ENCODE results near the gene ST6GALNAC2.

Gene ST6GALNAC2

GRCh38 chr17:76557368-76558197 lies 28.1 kb downstream of the ST6GALNAC2 start:
- H3K4me3 ChIP-seq (ENCODE audit: low read depth, low read length), result peak overlapping the region; percentile 84
- no peaks in the 10 kb centered on the region for H3K9me3 ChIP-seq (ENCODE audit: insufficient read depth, low read depth, low read length)
- peak overlapping the region; percentile 86 for H2BK5ac ChIP-seq (ENCODE audit: low read depth, low read length, poor library complexity)
- peaks cover 13% of the 10 kb centered on the region for H3K79me2 ChIP-seq (ENCODE audit: control insufficient read depth, insufficient read depth, low read length, poor library complexity)
- no CpG with 5 or more reads among the region's 55 CpGs for WGBS (ENCODE audit: extremely low coverage, insufficient coverage, insufficient read length)
- H2BK12ac ChIP-seq (ENCODE audit: low read length), result peak overlapping the region; percentile 51
- peak overlapping the region; percentile 91 for H4K91ac ChIP-seq (ENCODE audit: low read depth, low read length)
- H3K18ac ChIP-seq (ENCODE audit: low read length), result peak overlapping the region; percentile 88
- H3K27me3 ChIP-seq (ENCODE audit: insufficient read depth, low read length), result no peaks in the 10 kb centered on the region
- H3K4ac ChIP-seq (ENCODE audit: low read depth, low read length), result peak overlapping the region; percentile 99
- H3K4me1 ChIP-seq (ENCODE audit: control insufficient read depth in 1 of 2, insufficient read depth in 2 of 2, low read length in 2 of 2), result peaks cover 6 to 7% of the 10 kb centered on the region in 2 experiments
- peaks cover 8 to 16% of the 10 kb centered on the region in 2 experiments for H3K36me3 ChIP-seq (ENCODE audit: control insufficient read depth in 1 of 2, insufficient read depth in 2 of 2, low read length in 2 of 2)
- H3K27ac ChIP-seq (ENCODE audit: low read depth, low read length), result peak overlapping the region; percentile 78
- H2AK5ac ChIP-seq (ENCODE audit: low read length), result peak overlapping the region; percentile 98
- H3K9ac ChIP-seq (ENCODE audit: low read length), result peak overlapping the region; percentile 95
- DNase-seq, result peak; percentile 90 to 99
- H4K8ac ChIP-seq (ENCODE audit: low read depth, low read length), result peak overlapping the region; percentile 95
- peaks cover 27% of the 10 kb centered on the region for H3K79me1 ChIP-seq (ENCODE audit: low read length)
- H3K14ac ChIP-seq (ENCODE audit: low read length), result peak overlapping the region; percentile 97
- peak overlapping the region; percentile 95 for H2AFZ ChIP-seq (ENCODE audit: insufficient read depth, low read length, poor library complexity)
- peak overlapping the region; percentile 96 for H2BK120ac ChIP-seq (ENCODE audit: insufficient read depth, low read length, poor library complexity)
- H3K4me2 ChIP-seq (ENCODE audit: low read length), result peak overlapping the region; percentile 96
- H3K23ac ChIP-seq (ENCODE audit: low read length), result no peak overlapping the region
- peak overlapping the region; percentile 87 for H4K12ac ChIP-seq (ENCODE audit: low read depth, low read length)

DNA sequence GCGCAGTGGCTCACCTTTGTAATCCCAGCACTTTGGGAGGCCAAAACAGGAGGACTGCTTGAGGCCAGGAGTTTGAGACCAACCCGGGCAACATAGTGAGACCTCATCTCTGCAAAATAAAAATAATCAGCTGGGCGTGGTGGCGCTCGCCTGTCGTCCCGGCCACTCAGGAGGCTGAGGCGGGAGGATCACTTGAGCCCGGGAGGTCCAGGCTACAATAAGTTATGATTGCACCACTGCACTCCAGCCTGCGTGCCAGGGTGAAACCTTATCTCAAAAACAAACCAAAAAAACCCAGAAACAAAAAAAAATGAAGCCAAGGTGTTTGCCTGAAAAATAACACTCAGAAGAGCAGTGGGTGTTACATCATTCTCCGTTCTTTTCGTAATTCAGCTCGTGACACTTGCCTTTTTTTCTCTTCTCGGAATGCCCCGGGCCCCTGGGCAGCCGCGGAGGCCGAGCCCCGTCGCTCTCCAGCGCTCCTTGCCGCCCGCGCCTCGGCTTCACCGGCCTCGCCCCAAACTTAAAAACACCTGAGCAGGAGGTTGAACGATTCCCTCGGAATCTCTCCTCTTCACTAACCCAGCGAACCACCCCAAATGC lies 28.8 kb downstream of the ST6GALNAC2 start:
- Histone ChIP-seq H2BK12ac (ENCODE audit: low read length) (peak overlapping the region; percentile 24), H2BK5ac (ENCODE audit: low read depth, low read length, poor library complexity) (peak overlapping the region; percentile 85), H4K8ac (ENCODE audit: low read depth, low read length) (peak overlapping the region; percentile 93), H4K91ac (ENCODE audit: low read depth, low read length) (peak overlapping the region; percentile 89), H2AK5ac (ENCODE audit: low read length) (no peak overlapping the region), H3K36me3 (ENCODE audit: control insufficient read depth in 1 of 2, insufficient read depth in 2 of 2, low read length in 2 of 2) (peaks cover 4 to 12% of the 10 kb centered on the region in 2 experiments), H2BK120ac (ENCODE audit: insufficient read depth, low read length, poor library complexity) (peak overlapping the region; percentile 92), H3K4me2 (ENCODE audit: low read length) (peak overlapping the region; percentile 96), H3K9me3 (ENCODE audit: insufficient read depth, low read depth, low read length) (no peaks in the 10 kb centered on the region), H3K4me1 (ENCODE audit: control insufficient read depth in 1 of 2, insufficient read depth in 2 of 2, low read length in 2 of 2) (peaks cover 6 to 7% of the 10 kb centered on the region in 2 experiments), H2AFZ (ENCODE audit: insufficient read depth, low read length, poor library complexity) (peak overlapping the region; percentile 95), H3K27me3 (ENCODE audit: insufficient read depth, low read length) (no peaks in the 10 kb centered on the region), H3K9ac (ENCODE audit: low read length) (peak overlapping the region; percentile 52), H3K79me1 (ENCODE audit: low read length) (peaks cover 27% of the 10 kb centered on the region), H3K14ac (ENCODE audit: low read length) (peak overlapping the region; percentile 84), H3K4ac (ENCODE audit: low read depth, low read length) (peak overlapping the region; percentile 49), H4K12ac (ENCODE audit: low read depth, low read length) (peak overlapping the region; percentile 76), H3K27ac (ENCODE audit: low read depth, low read length) (peak overlapping the region; percentile 78), H3K79me2 (ENCODE audit: control insufficient read depth, insufficient read depth, low read length, poor library complexity) (peaks cover 13% of the 10 kb centered on the region), H3K18ac (ENCODE audit: low read length) (peak overlapping the region; percentile 72), H3K4me3 (ENCODE audit: low read depth, low read length) (peak overlapping the region; percentile 62), H3K23ac (ENCODE audit: low read length) (no peak overlapping the region)
- DNase-seq, result peak; percentile 69 to 92
- no CpG with 5 or more reads among the region's 30 CpGs for WGBS (ENCODE audit: extremely low coverage, insufficient coverage, insufficient read length)

- Histone ChIP-seq H3K18ac (ENCODE audit: low read length) (peak overlapping the region; percentile 75), H3K4me2 (ENCODE audit: low read length) (no peak overlapping the region), H4K8ac (ENCODE audit: low read depth, low read length) (no peak overlapping the region), H3K9me3 (ENCODE audit: insufficient read depth, low read depth, low read length) (no peaks in the 10 kb centered on the region), H3K79me1 (ENCODE audit: low read length) (peaks cover 29% of the 10 kb centered on the region), H3K36me3 (ENCODE audit: control insufficient read depth in 1 of 2, insufficient read depth in 2 of 2, low read length in 2 of 2) (no peaks in the 10 kb centered on the region), H3K27ac (ENCODE audit: low read depth, low read length) (no peak overlapping the region), H4K12ac (ENCODE audit: low read depth, low read length) (no peak overlapping the region), H3K27me3 (ENCODE audit: insufficient read depth, low read length) (no peaks in the 10 kb centered on the region), H3K4ac (ENCODE audit: low read depth, low read length) (peak overlapping the region; percentile 59), H3K4me1 (ENCODE audit: control insufficient read depth in 1 of 2, insufficient read depth in 2 of 2, low read length in 2 of 2) (peaks cover 11 to 13% of the 10 kb centered on the region in 2 experiments), H2AK5ac (ENCODE audit: low read length) (peak overlapping the region; percentile 64), H3K4me3 (ENCODE audit: low read depth, low read length) (no peak overlapping the region), H3K79me2 (ENCODE audit: control insufficient read depth, insufficient read depth, low read length, poor library complexity) (peaks cover 13% of the 10 kb centered on the region), H3K14ac (ENCODE audit: low read length) (no peak overlapping the region), H3K9ac (ENCODE audit: low read length) (no peak overlapping the region), H4K91ac (ENCODE audit: low read depth, low read length) (peak overlapping the region; percentile 82), H2AFZ (ENCODE audit: insufficient read depth, low read length, poor library complexity) (no peak overlapping the region), H2BK5ac (ENCODE audit: low read depth, low read length, poor library complexity) (no peak overlapping the region), H2BK12ac (ENCODE audit: low read length) (peak overlapping the region; percentile 99), H3K23ac (ENCODE audit: low read length) (no peak overlapping the region), H2BK120ac (ENCODE audit: insufficient read depth, low read length, poor library complexity) (peak overlapping the region; percentile 86)
- no CpG with 5 or more reads among the region's 6 CpGs for WGBS (ENCODE audit: extremely low coverage, insufficient coverage, insufficient read length)
- no peak for DNase-seq
Observed at GRCh38 chr17:76554131-76554530, 31.5 kb downstream of the ST6GALNAC2 start.

- Histone ChIP-seq H2AFZ (ENCODE audit: insufficient read depth, low read length, poor library complexity) (peak overlapping the region; percentile 46), H3K4me1 (ENCODE audit: control insufficient read depth in 1 of 2, insufficient read depth in 2 of 2, low read length in 2 of 2) (peaks cover 11 to 13% of the 10 kb centered on the region in 2 experiments), H4K91ac (ENCODE audit: low read depth, low read length) (peak overlapping the region; percentile 35), H3K27me3 (ENCODE audit: insufficient read depth, low read length) (no peaks in the 10 kb centered on the region), H3K4me2 (ENCODE audit: low read length) (no peak overlapping the region), H2BK12ac (ENCODE audit: low read length) (peak overlapping the region; percentile 81), H2AK5ac (ENCODE audit: low read length) (no peak overlapping the region), H3K14ac (ENCODE audit: low read length) (peak overlapping the region; percentile 57), H3K79me1 (ENCODE audit: low read length) (peaks cover 29% of the 10 kb centered on the region), H3K9me3 (ENCODE audit: insufficient read depth, low read depth, low read length) (no peaks in the 10 kb centered on the region), H3K4me3 (ENCODE audit: low read depth, low read length) (no peak overlapping the region), H4K12ac (ENCODE audit: low read depth, low read length) (no peak overlapping the region), H3K27ac (ENCODE audit: low read depth, low read length) (no peak overlapping the region), H3K4ac (ENCODE audit: low read depth, low read length) (no peak overlapping the region), H4K8ac (ENCODE audit: low read depth, low read length) (no peak overlapping the region), H2BK120ac (ENCODE audit: insufficient read depth, low read length, poor library complexity) (peak overlapping the region; percentile 31), H3K36me3 (ENCODE audit: control insufficient read depth in 1 of 2, insufficient read depth in 2 of 2, low read length in 2 of 2) (no peaks in the 10 kb centered on the region), H3K9ac (ENCODE audit: low read length) (no peak overlapping the region), H2BK5ac (ENCODE audit: low read depth, low read length, poor library complexity) (peak overlapping the region; percentile 9), H3K23ac (ENCODE audit: low read length) (no peak overlapping the region), H3K79me2 (ENCODE audit: control insufficient read depth, insufficient read depth, low read length, poor library complexity) (peaks cover 11% of the 10 kb centered on the region), H3K18ac (ENCODE audit: low read length) (no peak overlapping the region)
- WGBS (ENCODE audit: extremely low coverage, insufficient coverage, insufficient read length), result no CpG with 5 or more reads among the region's 8 CpGs
- DNase-seq, result peak in 1 of 2 donors; percentile 35
Observed at GRCh38 chr17:76553178-76553908, 32.3 kb downstream of the ST6GALNAC2 start.
